GM12873 (cell line): ENCODE data around the gene SPNS3.

Source experiments
- CTCF ChIP-seq: IDR thresholded peaks from 2 replicates; pipeline ENCODE4 v1.5.1; 2012; ENCODE audit warnings: low read depth, mild to moderate bottlenecking, moderate library complexity, low read length, control low read depth; ENCODE audit not compliant: insufficient read depth; ENCODE audit errors: missing control alignments

The SPNS3 gene

DNA sequence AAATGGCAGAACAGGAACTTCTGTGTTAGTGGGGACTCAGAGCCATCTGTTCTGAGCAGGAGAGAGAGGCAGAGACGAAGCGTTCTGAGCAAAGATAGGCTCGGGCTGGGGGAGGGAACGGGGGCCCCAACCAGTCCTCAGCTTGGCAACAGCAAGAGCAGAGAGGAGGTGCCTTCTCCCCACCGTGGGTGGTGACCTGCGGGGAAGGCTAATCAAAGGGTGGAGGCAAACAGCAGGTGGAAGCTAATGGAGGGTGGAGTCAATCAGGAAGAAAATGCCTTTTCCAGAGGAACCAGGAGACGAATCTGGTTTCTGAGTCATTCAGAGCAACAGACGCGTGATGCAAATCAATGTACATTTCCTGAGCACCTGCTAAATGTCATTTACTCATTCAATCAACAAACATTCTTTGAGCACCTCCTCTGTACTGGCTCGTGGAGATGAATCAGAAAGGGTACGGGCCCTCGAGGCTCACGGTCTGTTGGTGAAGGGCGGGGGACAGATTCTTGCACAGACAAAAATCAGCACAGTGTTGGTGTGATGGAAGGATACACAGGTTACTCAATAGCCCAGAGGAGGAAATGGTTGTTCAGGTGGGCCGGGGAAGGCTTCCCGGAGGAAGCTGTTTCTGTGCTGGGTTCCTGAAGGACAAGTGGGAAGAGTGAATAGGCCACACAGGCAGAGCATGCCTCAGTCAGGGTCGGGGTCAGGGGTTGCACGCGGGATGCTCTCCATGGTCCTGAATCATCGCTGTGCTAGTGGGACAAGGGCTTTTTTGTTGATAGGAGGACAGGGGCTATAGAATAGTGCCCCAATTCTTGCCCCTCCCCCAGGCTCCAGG, 59.2 kb downstream of the SPNS3 start:
- no peak for TF ChIP-seq CTCF

DNA sequence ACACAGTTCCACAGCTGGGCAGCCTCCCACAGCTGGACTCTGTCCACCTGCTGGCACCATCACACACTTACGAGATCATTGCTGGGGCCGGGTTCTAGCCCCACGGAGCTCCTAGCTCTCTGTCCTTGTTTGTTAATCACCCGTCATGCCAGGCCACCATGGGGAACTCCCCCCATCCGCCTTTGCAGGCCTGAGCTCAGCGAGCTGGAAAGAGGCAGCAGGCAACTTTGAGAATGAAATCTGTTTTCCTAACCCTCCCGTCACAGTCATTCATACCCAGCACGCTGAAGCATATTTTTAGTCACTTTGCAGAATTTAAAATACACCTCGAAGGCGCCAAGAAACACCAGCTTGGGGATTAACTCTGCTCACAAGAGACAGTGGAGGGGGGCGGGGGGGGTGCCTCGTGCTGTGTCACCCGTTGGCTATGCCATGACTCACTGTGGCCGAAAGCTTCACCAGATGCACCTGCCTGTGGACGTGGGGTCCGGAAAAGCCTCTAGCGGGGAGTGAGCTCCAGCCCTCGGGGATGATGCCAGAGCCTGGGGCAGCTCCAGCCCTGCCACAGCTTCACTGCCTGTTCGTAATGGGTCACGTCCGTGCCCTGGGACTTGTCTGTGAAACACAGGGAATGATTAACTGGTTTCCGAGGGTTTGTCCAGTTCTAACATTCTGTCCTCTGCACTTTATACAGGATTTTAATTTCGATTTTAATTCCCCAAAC, 63.5 kb downstream of the SPNS3 start:
- TF ChIP-seq CTCF: no peak

- TF ChIP-seq CTCF: no peak
Observed at GRCh38 chr17:4498461-4499397, 65.0 kb downstream of the SPNS3 start, which contains the start of gene SPNS2. TSS of gene SPNS2 (plus strand) at chr17:4498881. CDS start at chr17:4499048, 167 bp downstream.

DNA sequence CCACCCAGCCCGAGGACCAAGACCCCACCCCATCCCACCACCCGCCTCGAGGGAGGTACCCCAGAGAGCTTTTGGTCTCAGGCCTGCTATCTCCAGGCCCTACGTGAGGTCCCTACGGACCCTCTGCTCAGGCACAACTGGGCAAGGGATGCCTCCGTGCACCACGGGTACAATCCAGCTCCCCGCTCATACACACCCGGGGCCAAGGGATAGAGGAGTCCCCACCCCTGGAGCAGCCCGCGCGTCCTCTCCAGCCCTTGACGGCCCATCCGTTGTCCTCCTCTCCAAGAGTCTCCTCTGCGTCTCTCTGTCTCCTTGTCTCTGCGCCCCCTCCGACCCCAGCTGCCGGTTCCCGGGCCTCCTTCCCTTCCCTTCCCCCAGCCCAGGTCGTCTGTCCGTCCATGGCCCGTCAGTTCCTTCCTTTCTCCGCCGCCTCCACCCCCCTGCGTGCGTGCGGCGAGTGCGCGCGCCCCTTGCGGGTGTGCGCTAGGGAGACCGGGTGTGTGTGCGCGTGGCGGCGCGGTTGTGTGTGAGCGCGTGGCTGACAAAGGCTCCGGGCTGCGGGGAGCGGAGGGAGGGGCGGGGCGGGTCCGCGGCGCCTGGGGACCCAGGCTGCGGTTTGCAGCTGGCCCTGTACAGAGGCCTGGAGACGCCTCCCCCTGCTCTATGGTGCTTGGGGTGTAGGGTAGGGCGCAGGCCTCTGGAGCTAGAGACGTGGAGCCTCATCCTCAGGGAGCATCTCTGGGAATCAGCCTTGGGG, 65.9 kb downstream of the SPNS3 start:
- TF ChIP-seq CTCF: no peak

DNA sequence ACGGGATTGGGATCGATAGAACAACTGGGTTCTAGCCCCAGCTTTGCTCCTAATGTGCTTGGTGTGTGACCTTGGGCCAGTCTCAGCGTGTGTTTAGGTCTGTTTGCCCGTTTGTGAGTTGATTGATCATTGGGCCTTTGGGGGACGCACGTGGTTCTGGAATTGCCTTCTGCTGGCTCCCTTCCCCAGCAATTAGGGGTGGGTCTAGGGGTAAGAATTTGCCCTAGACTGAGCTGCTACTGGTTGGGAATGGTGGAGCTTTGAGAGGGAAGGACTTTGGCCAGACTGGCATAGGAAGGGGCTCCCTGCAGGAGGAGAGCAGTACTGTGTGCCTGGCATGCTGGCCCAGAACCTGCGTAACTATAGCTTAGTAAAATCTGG, 66.4 kb downstream of the SPNS3 start:
- TF ChIP-seq CTCF: no peak

- no peak for TF ChIP-seq CTCF
Observed at GRCh38 chr17:4501295-4501949, 67.7 kb downstream of the SPNS3 start.
